H1 (cell line): ENCODE data around the gene BAAT. TPM values are rescaled to one million over a fixed set of nuclear protein-coding genes. Genes with fewer than 3 reads are reported as not detected.

Source experiments
- CHD7 ChIP-seq: fragments of 300-600 bp; sonication (generic); IDR thresholded peaks from 2 replicates; pipeline ENCODE4 v1.7.1; 2012; ENCODE audit warnings: low read length, moderate library complexity, mild to moderate bottlenecking, inconsistent platforms; ENCODE audit not compliant: insufficient replicate concordance
- YY1 ChIP-seq: IDR thresholded peaks from 2 replicates; pipeline ENCODE4 v1.6.1; 2011; ENCODE audit warnings: low read depth, mild to moderate bottlenecking, low read length
- polyA plus RNA-seq, 7 experiments: library from polyadenylated mRNA; depleted of rRNA in 3 of 7; stranded (reverse) in 5 of 7; unstranded in 2 of 7; fragments of >200 nt in 5 of 7; fragments of 200-250 nt in 2 of 7; gene quantifications; 1 replicate in 5 of 7; 2 replicates in 1 of 7; 4 replicates in 1 of 7; pipeline versions ENCODE4 v1.2.1 to v1.2.3, GENCODE V29; 2011 to 2013; ENCODE audit warnings: missing spikeins in 2 of 7, mixed read lengths in 2 of 7
- total RNA-seq: library from RNA; stranded (reverse); fragmentation: NEBNext Ultra II Directional; extraction: Animal tissue kit (Norgen Biotek cat#: 25700); gene quantifications from 2 replicates; pipeline ENCODE4 v1.2.1, GENCODE V29; 2021

The BAAT gene
- total and polyA plus RNA-seq, 2 of the 8 experiments (the other 6 are each of a cell fraction or from before 2014, with no cell fraction given): 0.09 to 0.17 TPM

- TF ChIP-seq CHD7 (no peak), YY1 (no peak)
- TF ChIP-seq, all 59 proteins: peak for 0
Measured at GRCh38 chr9:101354765-101355708, 29.8 kb downstream of the BAAT start (continued).
